HS-5 (cell line): Measurements from ENCODE around the gene POLR1C.
"Not testable (repeated sequence)": the region's sequence is repeated elsewhere in the genome, so short reads cannot be mapped to it uniquely, and the experiment has no call there.

Source experiments
- DNase-seq: peaks from one replicate; pipeline ENCODE4 v3.0.0-alpha.2; 2012; ENCODE audit warnings: low read depth

Gene POLR1C

GRCh38 chr6:43509984-43510826 lies 6.7 kb upstream of the POLR1C start, which contains the start of gene LRRC73:
Gene LRRC73 (minus strand): TSS chr6:43510346. CDS start chr6:43509785, 561 bp downstream.
- DNase-seq = no peak

GRCh38 chr6:43510827-43511163 lies 6.1 kb upstream of the POLR1C start:
- no peak for DNase-seq

GRCh38 chr6:43511824-43512415 lies 5.0 kb upstream of the POLR1C start:
- no peak for DNase-seq

GRCh38 chr6:43515808-43516207 lies 1.1 kb upstream of the POLR1C start:
- DNase-seq = no peak

- DNase-seq = no peak
These were observed 557 bp upstream of the POLR1C start for GRCh38 chr6:43516367-43516696.

- DNase-seq = no peak
These were observed 842 bp downstream of the POLR1C start for GRCh38 chr6:43517505-43518357.

- no peak for DNase-seq
These were observed 3.2 kb downstream of the POLR1C start for GRCh38 chr6:43520097-43520496.

GRCh38 chr6:43521836-43522235 lies 4.9 kb downstream of the POLR1C start:
- DNase-seq = no peak

- DNase-seq = no peak
These were observed 5.8 kb downstream of the POLR1C start for GRCh38 chr6:43522547-43523261.

GRCh38 chr6:43523284-43523683 lies 6.4 kb downstream of the POLR1C start:
- no peak for DNase-seq

- no peak for DNase-seq
These were observed 7.6 kb downstream of the POLR1C start for GRCh38 chr6:43524483-43524961.

GRCh38 chr6:43532201-43532600 lies 15.3 kb downstream of the POLR1C start:
- DNase-seq = no peak

GRCh38 chr6:43538986-43539385 lies 22.1 kb downstream of the POLR1C start:
- not testable (repeated sequence) for DNase-seq

- DNase-seq = not testable (repeated sequence)
These were observed 22.5 kb downstream of the POLR1C start for GRCh38 chr6:43539409-43539808.

GRCh38 chr6:43540507-43540906 lies 23.6 kb downstream of the POLR1C start:
- no peak for DNase-seq

- DNase-seq = no peak
These were observed 25.0 kb downstream of the POLR1C start for GRCh38 chr6:43541774-43542471.

- DNase-seq = no peak
These were observed 27.6 kb downstream of the POLR1C start for GRCh38 chr6:43544461-43544860.

GRCh38 chr6:43547222-43547621 lies 30.3 kb downstream of the POLR1C start:
- DNase-seq = no peak

- DNase-seq = not testable (repeated sequence)
These were observed 40.7 kb downstream of the POLR1C start for GRCh38 chr6:43557620-43558019.

- DNase-seq = no peak
These were observed 42.4 kb downstream of the POLR1C start for GRCh38 chr6:43559328-43559727.

GRCh38 chr6:43570876-43571441 lies 54.1 kb downstream of the POLR1C start:
- no peak for DNase-seq
